Caco-2 (cell line): Measurements from ENCODE around the gene MEIOB. TPM values are rescaled to one million over a fixed set of nuclear protein-coding genes. Genes with fewer than 3 reads are reported as not detected.

Experiments
- BruUV-seq: library from RNA; stranded (reverse); fragments of 400-500 nt; replicated peaks from 2 replicates; lab custom pipeline; 2021; lab: Mats Ljungman, UMichigan
- CTCF ChIA-PET: fragments of 300-600 bp; sonication (Branson Sonifier 250); formaldehyde crosslinking; loops from one replicate; lab custom pipeline; 2022; ENCODE audit warnings: antibody characterized with exemption; lab: Charles Lee
- POLR2A ChIA-PET: fragments of 300-600 bp; sonication (Branson Sonifier 250); formaldehyde crosslinking; loops from one replicate; lab custom pipeline; 2022; ENCODE audit warnings: antibody characterized with exemption; lab: Charles Lee
- DNase-seq, 2 experiments: peaks; one replicate each; pipeline versions ENCODE4 v3.0.0 to v3.0.0-alpha.2; 2020 to 2022
- H3K27me3 ChIP-seq: replicated peaks from 2 replicates; pipeline ENCODE4 v1.6.0; 2011; ENCODE audit warnings: low read length; ENCODE audit not compliant: control insufficient read depth, insufficient read depth
- H3K36me3 ChIP-seq: 2 replicates; pipeline ENCODE4 v1.5.1; 2011; ENCODE audit warnings: low read length; ENCODE audit not compliant: control insufficient read depth, insufficient read depth
- H3K4me1 ChIP-seq: fragments of 250-450 bp; sonication (Bioruptor Pico); 2 replicates; pipeline ENCODE4 v1.5.1; 2020; ENCODE audit warnings: mild to moderate bottlenecking
- H3K4me3 ChIP-seq: 2 replicates; pipeline ENCODE4 v1.5.1; 2011; ENCODE audit warnings: low read depth, mild to moderate bottlenecking, control low read depth, low read length
- H3K9me3 ChIP-seq: fragments of 250-450 bp; sonication (Bioruptor Pico); 2 replicates; pipeline ENCODE4 v1.5.1; 2020; ENCODE audit warnings: mild to moderate bottlenecking, moderate library complexity
- H3K27ac Mint-ChIP-seq: one replicate; pipeline ENCODE4 v1.8.0; 2022; ENCODE audit warnings: mixed read lengths; ENCODE audit not compliant: unreplicated experiment
- H3K27me3 Mint-ChIP-seq: one replicate; pipeline ENCODE4 v1.8.0; 2022; ENCODE audit warnings: mixed read lengths; ENCODE audit not compliant: insufficient read depth, unreplicated experiment
- H3K36me3 Mint-ChIP-seq: one replicate; pipeline ENCODE4 v1.8.0; 2022; ENCODE audit warnings: mild to moderate bottlenecking, mixed read lengths; ENCODE audit not compliant: insufficient read depth, unreplicated experiment
- H3K4me1 Mint-ChIP-seq: one replicate; pipeline ENCODE4 v1.8.0; 2022; ENCODE audit warnings: low read depth, mixed read lengths; ENCODE audit not compliant: unreplicated experiment
- H3K4me3 Mint-ChIP-seq: one replicate; pipeline ENCODE4 v1.8.0; 2022; ENCODE audit warnings: mild to moderate bottlenecking, moderate library complexity, mixed read lengths; ENCODE audit not compliant: unreplicated experiment
- H3K9me3 Mint-ChIP-seq: one replicate; pipeline ENCODE4 v1.8.0; 2022; ENCODE audit warnings: mixed read lengths; ENCODE audit not compliant: unreplicated experiment
- CTCF ChIP-seq, 2 experiments: fragments of 200-600 bp in 1 of 2; IDR thresholded peaks; 1 replicate in 1 of 2; 2 replicates in 1 of 2; pipeline versions ENCODE4 v1.5.1 to v1.8.0; 2011 to 2022; ENCODE audit warnings: antibody characterized with exemption in 1 of 2, control low read depth in 1 of 2, inconsistent platforms in 1 of 2, low read depth in 1 of 2, low read length in 1 of 2, mild to moderate bottlenecking in 1 of 2, moderate library complexity in 1 of 2; ENCODE audit not compliant: insufficient read depth in 1 of 2, severe bottlenecking in 1 of 2, unreplicated experiment in 1 of 2
- intact Hi-C: fragments of 100-400 bp; cut with micrococcal nuclease; formaldehyde crosslinking; loops from one replicate; pipeline ENCODE4 v1.10.0; 2022; ENCODE audit not compliant: unreplicated experiment
- total RNA-seq: library from RNA; stranded (reverse); gene quantifications from 2 replicates; pipeline ENCODE4 v1.2.3, GENCODE V29; 2022

MEIOB gene
- total RNA-seq, 1 experiment from 2014 or later: not detected

DNA sequence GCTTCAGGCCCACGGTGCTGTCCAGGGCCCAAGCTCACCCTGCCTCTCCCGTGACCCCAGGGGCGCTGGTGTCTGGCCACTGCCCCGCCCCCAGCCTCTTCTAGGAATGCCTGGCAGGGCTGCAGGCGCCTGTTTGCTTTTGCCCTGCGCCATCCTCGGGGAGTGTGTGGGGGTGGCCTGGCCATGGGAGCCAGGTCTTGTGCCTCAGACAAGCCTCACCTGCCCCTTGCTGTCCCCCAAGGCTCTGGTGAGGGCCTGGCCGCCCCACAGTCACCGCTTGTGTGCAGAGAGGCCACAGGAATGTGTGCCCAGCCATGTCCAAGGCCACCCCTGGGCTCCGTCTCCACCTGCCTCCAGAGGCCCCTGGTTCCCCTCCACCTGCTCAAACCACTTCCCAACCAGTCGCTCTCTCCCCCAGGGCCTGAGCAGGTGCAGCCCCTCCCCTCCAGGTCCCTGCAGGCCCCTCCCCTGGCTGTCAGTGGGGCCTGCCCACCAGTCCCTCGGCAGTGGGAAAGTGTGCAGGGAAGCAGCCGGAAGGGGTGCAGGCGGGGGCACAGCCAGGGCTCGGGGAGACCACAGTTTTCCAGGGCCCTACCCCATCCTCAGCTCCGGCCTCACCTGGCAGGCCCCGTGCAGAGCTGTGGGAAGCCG, 77.6 kb downstream of the MEIOB start:
- ChIA-PET POLR2A (no interaction called here), CTCF (interaction anchor here (2.1 kb wide), 1 partner anchor 12 kb away, joined by 5 read pairs; the partner anchor contains the start of genes NUBP2 and SPSB3)
- DNase-seq: peak in 1 of 2 experiments; percentile 35
- Histone ChIP-seq H3K36me3 (no peaks in the 10 kb centered on the region), H3K27me3 (no peaks in the 10 kb centered on the region), H3K4me3 (no peak overlapping the region), H3K9me3 (peaks cover 14% of the 10 kb centered on the region; the same call in 1 of the 2 replicates), H3K4me1 (no peaks in the 10 kb centered on the region)
- Mint-ChIP-seq H3K36me3 (peaks cover under 1% of the 10 kb centered on the region), H3K4me3 (no peak overlapping the region), H3K27ac (no peak overlapping the region), H3K9me3 (no peaks in the 10 kb centered on the region), H3K27me3 (no peaks in the 10 kb centered on the region), H3K4me1 (no peaks in the 10 kb centered on the region)
- no TSS peak for BruUV-seq
- intact Hi-C loops: no loop called here
- no peak for TF ChIP-seq CTCF (IDR thresholded peaks at IDR 0.05; ENCODE audit: insufficient read depth in 1 of 2, low read depth in 1 of 2, low read length in 1 of 2, severe bottlenecking in 1 of 2, unreplicated experiment in 1 of 2)

DNA sequence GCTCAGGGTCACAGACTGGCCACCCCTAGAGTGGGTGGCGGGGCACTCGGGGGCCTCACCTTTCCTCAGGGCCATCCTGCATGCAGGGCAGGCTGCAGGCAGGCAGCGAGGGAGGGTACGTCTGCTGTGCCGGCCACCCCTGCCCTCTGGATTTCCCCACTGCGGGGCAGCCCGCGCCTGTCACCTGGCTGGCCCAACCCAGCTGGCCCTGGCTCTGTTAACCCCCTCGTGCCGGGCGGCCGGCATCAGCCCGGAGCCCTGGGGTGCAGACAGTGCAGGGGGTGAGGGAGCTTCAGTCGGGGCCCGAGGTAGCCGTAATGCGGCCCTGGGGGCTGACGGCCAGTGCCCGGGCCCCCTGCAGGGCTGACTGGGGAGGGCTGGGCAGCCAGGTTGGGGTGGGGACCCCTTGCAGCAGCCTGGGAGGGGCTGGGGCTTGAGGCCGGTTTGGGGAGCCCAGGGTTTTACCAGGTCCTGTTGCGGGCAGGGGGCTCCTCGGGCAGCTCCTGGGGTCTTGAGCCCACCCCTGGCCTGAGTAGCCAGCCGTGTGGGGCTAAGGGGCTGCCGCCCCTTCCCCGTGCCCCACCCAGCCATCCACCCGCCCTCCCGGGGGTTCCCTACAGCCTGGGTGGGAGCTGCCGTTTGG, 78.3 kb downstream of the MEIOB start, which contains the start of gene IGFALS:
TSS of gene IGFALS (minus strand) at position 128 of the 643 bp plus-strand sequence. CDS start at position 75, 53 bp downstream.
- Mint-ChIP-seq H3K27ac (no peak within 1 kb of the TSS), H3K36me3 (peaks cover 7% of the 10 kb centered on the region), H3K4me1 (no peaks in the 10 kb centered on the region), H3K9me3 (no peaks in the 10 kb centered on the region), H3K27me3 (no peaks in the 10 kb centered on the region), H3K4me3 (no peak within 1 kb of the TSS)
- intact Hi-C loops: no loop called here
- no peak within 1 kb of the TSS for H3K4me3 ChIP-seq
- H3K27me3 ChIP-seq: no peaks in the 10 kb centered on the region
- H3K4me1 ChIP-seq: no peaks in the 10 kb centered on the region
- no peaks in the 10 kb centered on the region for H3K36me3 ChIP-seq
- peak in 1 of 2 experiments; percentile 30 for DNase-seq
- CTCF ChIA-PET: interaction anchor here (2.1 kb wide), 1 partner anchor 11 kb away, joined by 5 read pairs; the partner anchor contains the start of genes NUBP2 and SPSB3
- TF ChIP-seq CTCF (IDR thresholded peaks at IDR 0.05; ENCODE audit: insufficient read depth in 1 of 2, low read depth in 1 of 2, low read length in 1 of 2, severe bottlenecking in 1 of 2, unreplicated experiment in 1 of 2): no peak
- peaks cover 14% of the 10 kb centered on the region; the same call in 1 of the 2 replicates for H3K9me3 ChIP-seq
- POLR2A ChIA-PET: no interaction called here
- no TSS peak for BruUV-seq

GRCh38 chr16:1792836-1793577, 79.0 kb downstream of the MEIOB start:
- Mint-ChIP-seq H3K27ac (no peak overlapping the region), H3K36me3 (peaks cover 13% of the 10 kb centered on the region), H3K27me3 (no peaks in the 10 kb centered on the region), H3K4me3 (no peak overlapping the region), H3K4me1 (no peaks in the 10 kb centered on the region), H3K9me3 (no peaks in the 10 kb centered on the region)
- H3K27me3 ChIP-seq: no peaks in the 10 kb centered on the region
- CTCF ChIA-PET: interaction anchor here (2.1 kb wide), 1 partner anchor 10 kb away, joined by 5 read pairs; the partner anchor contains the start of genes NUBP2 and SPSB3
- H3K9me3 ChIP-seq: peaks cover 8% of the 10 kb centered on the region; the same call in 1 of the 2 replicates
- no peaks in the 10 kb centered on the region for H3K4me1 ChIP-seq
- H3K36me3 ChIP-seq: no peaks in the 10 kb centered on the region
- POLR2A ChIA-PET: no interaction called here
- intact Hi-C loops: no loop called here
- TF ChIP-seq CTCF (IDR thresholded peaks at IDR 0.05; ENCODE audit: insufficient read depth in 1 of 2, low read depth in 1 of 2, low read length in 1 of 2, severe bottlenecking in 1 of 2, unreplicated experiment in 1 of 2): no peak
- no peak for DNase-seq
- no TSS peak for BruUV-seq
- H3K4me3 ChIP-seq: no peak overlapping the region
